22Rv1 (cell line): ENCODE measurements around the gene TNNT2.

ENCODE experiments used
- H3K27ac ChIP-seq: fragments of 450-650 bp; 2 replicates; pipeline ENCODE4 v1.5.1; 2017
- CTCF ChIP-seq: fragments of 450-650 bp; IDR thresholded peaks from 2 replicates; pipeline ENCODE4 v1.5.1; 2017; ENCODE audit warnings: mild to moderate bottlenecking
- ZFX ChIP-seq: fragments of 450-650 bp; IDR thresholded peaks from 2 replicates; pipeline ENCODE4 v1.6.1; 2017; ENCODE audit warnings: antibody characterized with exemption, borderline replicate concordance

Gene TNNT2

GRCh38 chr1:201408834-201409200 lies 31.3 kb upstream of the TNNT2 start:
- TF ChIP-seq ZFX (no peak), CTCF (no peak)
- no peak overlapping the region for H3K27ac ChIP-seq

- H3K27ac ChIP-seq: no peak overlapping the region
- TF ChIP-seq ZFX (no peak), CTCF (peak; percentile 100)
These were observed 30.8 kb upstream of the TNNT2 start for GRCh38 chr1:201408176-201408833.

- no peak for TF ChIP-seq ZFX
- TF ChIP-seq CTCF: no peak
- no peak overlapping the region for H3K27ac ChIP-seq
These were observed 29.4 kb upstream of the TNNT2 start for GRCh38 chr1:201406831-201407406.

GRCh38 chr1:201405484-201405831 lies 28.0 kb upstream of the TNNT2 start:
- no peak overlapping the region for H3K27ac ChIP-seq
- no peak for TF ChIP-seq ZFX
- TF ChIP-seq CTCF: no peak

- TF ChIP-seq CTCF (no peak), ZFX (no peak)
- H3K27ac ChIP-seq: no peak overlapping the region
These were observed 27.4 kb upstream of the TNNT2 start for GRCh38 chr1:201404722-201405483.

- no peak for TF ChIP-seq CTCF
- no peak for TF ChIP-seq ZFX
- no peak overlapping the region for H3K27ac ChIP-seq
These were observed 26.6 kb upstream of the TNNT2 start for GRCh38 chr1:201404055-201404454.

GRCh38 chr1:201403359-201403758 lies 25.9 kb upstream of the TNNT2 start:
- no peak overlapping the region for H3K27ac ChIP-seq
- TF ChIP-seq ZFX (no peak), CTCF (no peak)
